NCI-H2171 (cell line): ENCODE results near the gene GSK3B.

Experiments used
- DNase-seq: peaks from one replicate; lab custom pipeline; 2025; lab: John Stamatoyannopoulos, UW

GSK3B gene

GRCh38 chr3:120095979-120096426 is 1.8 kb upstream of the GSK3B start:
- DNase-seq = no peak

GRCh38 chr3:120095226-120095978 is 1.2 kb upstream of the GSK3B start:
- peak; percentile 90 for DNase-seq

GRCh38 chr3:120094776-120095225 is 554 bp upstream of the GSK3B start:
- peak; percentile 100 for DNase-seq

GRCh38 chr3:120093119-120093910 is 932 bp downstream of the GSK3B start:
- peak; percentile 92 for DNase-seq

- no peak for DNase-seq
Measured at GRCh38 chr3:120092474-120092873, 1.8 kb downstream of the GSK3B start.

GRCh38 chr3:120090422-120090821 is 3.8 kb downstream of the GSK3B start:
- no peak for DNase-seq

GRCh38 chr3:120089089-120089488 is 5.2 kb downstream of the GSK3B start:
- DNase-seq = no peak

- DNase-seq = no peak
Measured at GRCh38 chr3:120088622-120089021, 5.6 kb downstream of the GSK3B start.

- DNase-seq = no peak
Measured at GRCh38 chr3:120081719-120082118, 12.5 kb downstream of the GSK3B start.

GRCh38 chr3:120080836-120081235 is 13.4 kb downstream of the GSK3B start:
- no peak for DNase-seq

GRCh38 chr3:120077731-120078130 is 16.5 kb downstream of the GSK3B start:
- no peak for DNase-seq

- DNase-seq = no peak
Measured at GRCh38 chr3:120072867-120073525, 21.3 kb downstream of the GSK3B start.

GRCh38 chr3:120071259-120071658 is 23.0 kb downstream of the GSK3B start:
- DNase-seq = no peak

GRCh38 chr3:120070263-120070981 is 23.8 kb downstream of the GSK3B start:
- DNase-seq = no peak

- no peak for DNase-seq
Measured at GRCh38 chr3:120067083-120067482, 27.2 kb downstream of the GSK3B start.

- no peak for DNase-seq
Measured at GRCh38 chr3:120066634-120067033, 27.6 kb downstream of the GSK3B start.

- no peak for DNase-seq
Measured at GRCh38 chr3:120064641-120065040, 29.6 kb downstream of the GSK3B start.

- no peak for DNase-seq
Measured at GRCh38 chr3:120062474-120062873, 31.8 kb downstream of the GSK3B start.

- no peak for DNase-seq
Measured at GRCh38 chr3:120059081-120059864, 35.0 kb downstream of the GSK3B start.

GRCh38 chr3:120057626-120058025 is 36.6 kb downstream of the GSK3B start:
- no peak for DNase-seq

- no peak for DNase-seq
Measured at GRCh38 chr3:120057029-120057428, 37.2 kb downstream of the GSK3B start.
